Activated CD4-positive, alpha-beta T cell treated with anti-CD3 and anti-CD28 coated beads for 1 hour (primary cell): ENCODE data around the gene FAM227B.
"Not testable (repeated sequence)": the region's sequence is repeated elsewhere in the genome, so short reads cannot be mapped to it uniquely, and the experiment has no call there.

Experiments used
- DNase-seq: peaks from one replicate; pipeline ENCODE4 v3.0.0-alpha.2; 2020

The FAM227B gene

GRCh38 chr15:49435174-49435573 is 185.4 kb downstream of the FAM227B start:
- no peak for DNase-seq

GRCh38 chr15:49430046-49430445 is 190.6 kb downstream of the FAM227B start:
- DNase-seq = no peak

GRCh38 chr15:49428409-49429095 is 192.1 kb downstream of the FAM227B start:
- DNase-seq = no peak

DNA sequence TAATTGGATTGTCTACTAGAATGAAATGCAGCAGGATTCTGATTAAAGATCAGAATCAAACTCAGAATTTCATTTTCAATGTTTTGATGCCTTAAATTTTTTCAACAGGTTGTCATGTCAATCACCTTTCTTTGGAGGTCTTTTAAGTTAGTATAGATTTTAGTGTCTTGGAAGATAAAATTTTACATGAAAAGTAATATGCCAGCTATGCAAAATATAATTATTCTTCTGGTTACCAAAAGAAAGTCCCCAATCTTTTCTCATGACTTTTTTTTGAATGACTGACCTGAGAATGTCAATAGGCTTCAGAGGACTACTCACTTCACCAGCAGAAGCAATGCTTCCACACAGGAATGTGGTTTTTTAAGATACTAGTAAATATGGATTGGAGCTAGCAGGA is 193.2 kb downstream of the FAM227B start:
- no peak for DNase-seq

DNA sequence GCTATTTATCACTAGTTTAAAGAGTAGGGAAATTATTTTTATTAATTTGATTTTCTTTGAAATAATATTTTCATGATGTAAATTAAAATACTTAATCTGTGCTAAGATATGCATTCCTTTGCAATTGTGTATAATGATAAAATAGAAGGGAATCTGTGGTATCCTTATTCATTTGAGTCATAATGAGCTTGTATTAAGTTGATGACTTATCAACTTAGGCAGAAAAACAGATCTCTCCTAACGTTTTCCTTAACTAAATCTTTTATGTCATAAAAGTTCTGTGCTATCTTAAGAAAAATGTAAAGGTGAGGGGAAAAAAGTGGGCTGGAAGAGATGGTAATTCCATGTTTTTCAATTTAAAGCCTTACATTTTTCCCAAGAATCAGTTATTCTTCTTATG is 195.7 kb downstream of the FAM227B start:
- DNase-seq = no peak

DNA sequence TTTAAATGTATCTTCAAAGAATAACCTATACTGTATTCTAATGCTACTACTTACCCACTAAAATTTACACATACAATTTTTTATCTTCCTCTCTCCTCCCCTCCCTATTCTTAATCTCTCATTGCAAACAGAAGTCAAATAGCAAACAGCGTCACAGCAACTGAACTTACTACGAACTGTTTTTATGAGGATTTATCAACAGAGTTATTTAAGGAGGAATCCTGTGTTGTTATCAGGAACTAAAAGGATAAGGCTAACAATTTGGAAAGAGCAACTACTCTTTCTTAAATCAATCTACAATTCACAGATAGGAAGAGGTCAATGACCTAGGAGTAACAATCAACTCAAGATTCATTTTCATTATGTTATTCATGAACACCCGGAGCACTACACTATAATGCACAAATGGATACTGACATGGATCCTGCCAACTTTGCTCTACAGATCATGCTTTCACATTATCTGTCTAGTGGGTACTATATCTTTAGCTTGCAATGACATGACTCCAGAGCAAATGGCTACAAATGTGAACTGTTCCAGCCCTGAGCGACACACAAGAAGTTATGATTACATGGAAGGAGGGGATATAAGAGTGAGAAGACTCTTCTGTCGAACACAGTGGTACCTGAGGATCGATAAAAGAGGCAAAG is 196.6 kb downstream of the FAM227B start:
- no peak for DNase-seq

DNA sequence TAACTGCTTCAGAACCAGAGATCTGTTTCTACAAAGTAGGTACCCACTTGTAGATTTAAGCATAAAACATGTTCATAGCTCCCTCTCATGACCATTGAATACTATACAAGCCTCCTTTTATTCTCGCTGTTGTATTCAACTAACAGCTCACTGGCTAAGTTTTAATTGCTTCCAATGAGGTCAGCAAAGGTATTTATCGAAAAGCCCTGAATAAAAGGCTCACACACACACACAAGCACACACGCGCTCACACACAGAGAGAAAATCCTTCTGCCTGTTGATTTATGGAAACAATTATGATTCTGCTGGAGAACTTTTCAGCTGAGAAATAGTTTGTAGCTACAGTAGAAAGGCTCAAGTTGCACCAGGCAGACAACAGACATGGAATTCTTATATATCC is 197.6 kb downstream of the FAM227B start, which contains the start of gene FGF7:
Gene FGF7, plus strand, starts transcription at position 222 of the 400 bp plus-strand sequence. CDS start 1,056 bp downstream, outside the sequence.
- no peak for DNase-seq

GRCh38 chr15:49421991-49422390 is 198.6 kb downstream of the FAM227B start:
- DNase-seq = peak; percentile 8

GRCh38 chr15:49418811-49419210 is 201.8 kb downstream of the FAM227B start:
- DNase-seq = no peak

GRCh38 chr15:49415638-49416037 is 205.0 kb downstream of the FAM227B start:
- DNase-seq = no peak

DNA sequence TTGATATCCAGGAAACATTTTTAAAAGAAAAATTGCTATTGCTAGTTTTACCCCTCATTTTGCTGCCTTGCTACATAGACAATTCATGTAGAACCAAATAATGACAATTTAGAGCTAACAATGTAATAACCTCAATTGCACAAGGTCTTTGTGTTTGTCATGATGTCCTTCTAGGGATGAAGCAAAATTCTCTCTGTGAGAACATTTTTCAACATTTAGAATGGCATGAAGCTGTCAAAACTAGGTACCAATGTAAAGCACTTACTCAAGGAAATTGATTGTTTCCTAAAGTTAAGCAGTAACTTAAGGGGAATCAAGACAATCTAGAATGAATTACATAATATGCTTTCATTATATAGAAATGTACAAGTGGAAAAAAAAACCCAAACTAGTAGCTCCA is 205.5 kb downstream of the FAM227B start:
- DNase-seq = no peak

DNA sequence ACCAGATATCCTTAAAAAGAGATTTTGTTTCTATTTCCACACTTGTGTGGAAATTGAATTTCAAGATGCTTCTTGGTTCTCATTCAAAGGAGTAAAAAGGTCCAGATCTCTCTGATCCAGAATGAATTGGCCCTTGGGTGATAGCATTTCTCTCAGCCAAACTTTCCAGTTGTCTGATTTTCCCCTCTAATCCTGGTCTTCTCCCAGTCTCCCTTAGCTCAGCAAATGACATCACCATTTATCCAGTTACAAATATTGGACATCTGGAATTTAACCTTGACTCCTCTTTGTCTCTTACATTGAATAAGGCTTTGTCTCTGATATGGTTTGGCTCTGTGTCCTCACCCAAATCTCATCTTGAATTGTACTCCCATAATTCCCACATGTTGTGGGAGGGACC is 207.8 kb downstream of the FAM227B start:
- DNase-seq = no peak

DNA sequence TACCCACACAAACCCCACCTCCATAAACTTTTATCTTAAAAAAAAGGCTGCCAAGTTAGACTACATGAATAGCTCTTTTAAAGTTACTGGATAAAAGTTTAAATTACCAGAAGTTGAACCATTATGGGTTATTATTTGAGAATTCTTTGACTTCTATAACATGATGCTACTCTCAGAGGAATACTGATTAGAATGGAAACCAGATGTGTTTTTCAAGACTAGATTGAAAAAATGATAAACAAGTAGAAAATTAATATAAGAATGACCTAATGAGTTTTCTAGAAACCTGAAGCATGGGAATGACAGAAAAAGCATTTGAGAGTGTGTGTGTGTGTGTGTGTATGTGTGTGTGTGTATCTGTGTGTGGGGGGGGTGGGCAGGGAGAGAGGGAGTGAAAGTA is 210.0 kb downstream of the FAM227B start:
- DNase-seq = no peak

- DNase-seq = no peak
These were observed 214.1 kb downstream of the FAM227B start for GRCh38 chr15:49406352-49407118.

DNA sequence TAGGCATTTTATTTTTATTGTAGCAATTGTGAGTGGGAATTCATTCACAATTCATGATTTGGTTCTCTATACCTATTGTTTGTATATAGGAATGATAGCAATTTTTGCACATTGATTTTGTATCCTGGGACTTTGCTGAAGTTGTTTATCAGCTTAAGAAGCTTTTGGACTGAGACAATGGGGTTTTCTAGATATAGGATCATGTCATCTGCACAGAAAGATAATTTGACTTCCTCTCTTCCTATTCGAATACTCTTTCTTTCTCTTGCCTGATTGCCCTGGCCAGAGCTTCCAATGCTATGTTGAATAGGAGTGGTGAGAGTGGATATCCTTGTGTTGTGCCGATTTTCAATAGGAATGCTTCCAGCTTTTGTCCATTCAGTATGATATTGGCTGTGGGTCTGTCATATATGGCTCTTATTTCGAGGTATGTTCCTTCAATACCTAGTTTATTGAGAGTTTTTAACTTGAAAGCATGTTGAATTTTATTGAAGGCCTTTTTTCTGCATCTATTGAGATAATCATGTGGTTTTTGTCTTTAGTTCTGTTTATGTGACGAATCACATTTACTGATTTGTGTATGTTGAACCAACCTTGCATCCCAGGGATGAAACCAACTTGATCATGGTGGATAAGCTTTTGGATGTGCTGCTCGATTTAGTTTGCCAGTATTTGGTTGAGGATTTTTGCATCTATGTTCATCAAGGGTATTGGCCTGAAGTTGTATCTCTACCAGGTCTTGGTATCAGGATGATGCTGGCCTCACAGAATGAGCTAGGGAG is 217.9 kb downstream of the FAM227B start:
- not testable (repeated sequence) for DNase-seq

- DNase-seq = no peak
These were observed 233.1 kb downstream of the FAM227B start for GRCh38 chr15:49387471-49387870.

DNA sequence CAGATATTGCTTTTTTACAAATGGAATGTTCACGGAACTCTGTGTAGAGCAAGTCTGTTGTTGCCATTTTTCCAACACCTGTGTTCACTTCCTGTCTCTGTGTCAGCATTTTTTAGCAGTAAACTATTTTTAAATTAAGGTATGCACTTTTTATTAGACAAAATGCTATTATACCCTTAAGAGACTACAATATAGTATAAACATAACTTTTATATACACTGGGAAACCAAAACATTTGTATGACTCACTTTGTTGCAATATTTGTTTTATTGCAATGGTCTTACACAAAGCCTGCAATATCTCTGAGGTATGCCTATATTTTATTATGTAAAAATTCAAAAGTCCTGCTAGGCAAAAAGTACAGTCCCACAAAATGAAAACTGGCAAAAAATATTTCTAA is 237.4 kb downstream of the FAM227B start:
- no peak for DNase-seq

GRCh38 chr15:49382394-49382793 is 238.2 kb downstream of the FAM227B start:
- DNase-seq = no peak

DNA sequence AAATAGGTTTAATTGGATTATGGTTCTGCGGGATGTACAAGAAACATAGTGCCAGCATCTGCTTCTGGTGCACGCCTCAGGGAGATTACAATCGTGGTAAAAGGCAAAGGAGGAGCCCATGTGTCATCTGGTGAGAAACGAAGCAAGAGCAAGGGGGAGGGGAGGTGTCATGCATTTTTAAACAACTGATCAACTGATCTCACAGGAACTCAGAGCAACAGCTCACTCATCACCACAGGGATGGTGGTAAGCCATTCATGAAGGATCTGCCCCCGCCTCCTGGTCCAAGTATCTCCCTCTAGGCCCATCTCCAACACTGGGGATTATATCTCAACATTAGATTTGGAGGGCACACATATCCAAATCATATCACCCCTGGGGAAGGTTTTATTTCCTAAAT is 239.7 kb downstream of the FAM227B start:
- no peak for DNase-seq

DNA sequence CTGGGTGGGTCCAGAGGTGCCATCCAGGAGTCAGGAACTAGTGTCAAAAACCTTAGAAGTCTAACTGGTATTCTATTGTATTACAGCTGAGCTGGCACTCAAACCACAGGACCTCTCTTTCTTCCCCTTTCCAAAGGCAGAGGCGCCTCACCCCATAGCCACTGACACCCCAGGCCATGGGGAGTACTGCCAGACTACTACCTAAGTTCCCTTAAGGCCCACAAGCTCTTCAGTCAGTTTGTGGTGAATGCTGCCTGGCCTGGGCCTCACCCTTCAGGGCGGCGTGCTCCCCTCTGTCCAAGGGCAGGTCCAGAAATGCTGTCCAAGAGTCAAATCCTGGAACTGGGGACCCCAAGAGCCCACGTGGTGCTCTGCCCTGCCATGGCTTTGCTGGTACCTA is 240.6 kb downstream of the FAM227B start:
- no peak for DNase-seq

DNA sequence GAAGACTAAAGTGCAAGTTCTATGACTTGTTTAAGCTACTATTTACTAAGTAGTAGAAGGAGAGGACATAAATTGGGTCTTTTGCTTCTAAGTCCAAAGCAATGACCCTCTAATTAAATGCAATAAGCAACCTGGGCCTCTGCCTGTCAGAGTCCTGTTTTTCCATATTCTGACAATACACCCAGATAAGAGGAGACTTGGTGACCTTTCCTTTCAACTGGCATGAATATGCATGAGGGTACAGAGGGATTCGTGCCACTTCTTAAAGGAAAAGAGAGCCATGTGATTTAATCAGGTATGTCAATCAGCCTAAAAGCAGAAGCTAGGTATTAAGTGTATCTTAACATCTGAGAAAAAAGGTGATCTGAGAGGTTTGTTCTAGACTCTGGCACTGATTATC is 248.3 kb downstream of the FAM227B start:
- DNase-seq = no peak

DNA sequence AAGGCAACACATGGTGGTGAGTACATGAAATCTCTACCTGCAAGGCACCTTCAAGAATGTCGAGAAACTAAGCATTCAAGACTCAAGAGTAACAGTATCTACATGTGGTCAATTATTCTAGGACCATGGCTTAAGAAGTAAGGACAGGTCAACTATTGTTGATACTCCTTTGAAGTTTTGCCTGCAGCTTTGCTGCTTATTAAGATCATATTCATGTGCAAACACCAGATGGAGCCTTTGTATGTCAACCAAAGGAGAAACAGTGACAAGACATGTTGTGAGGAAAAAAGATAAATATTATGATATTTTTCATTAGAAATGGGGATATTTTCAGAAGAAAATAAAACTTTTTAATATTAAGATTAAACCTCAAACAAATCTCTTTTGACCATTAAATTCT is 249.8 kb downstream of the FAM227B start:
- no peak for DNase-seq

GRCh38 chr15:49366496-49366895 is 254.1 kb downstream of the FAM227B start:
- DNase-seq = no peak
